Fibroblast of skin of back (primary cell): ENCODE results near the gene TUBG1.
A peak's percentile ranks its signal among the peaks of the same experiment; 100 is the strongest.
"Not testable (repeated sequence)": the region's sequence is repeated elsewhere in the genome, so short reads cannot be mapped to it uniquely, and the experiment has no call there.

ENCODE experiments used
- DNase-seq: peaks from one replicate; pipeline ENCODE4 v3.0.0-alpha.2; 2013

Gene TUBG1

DNA sequence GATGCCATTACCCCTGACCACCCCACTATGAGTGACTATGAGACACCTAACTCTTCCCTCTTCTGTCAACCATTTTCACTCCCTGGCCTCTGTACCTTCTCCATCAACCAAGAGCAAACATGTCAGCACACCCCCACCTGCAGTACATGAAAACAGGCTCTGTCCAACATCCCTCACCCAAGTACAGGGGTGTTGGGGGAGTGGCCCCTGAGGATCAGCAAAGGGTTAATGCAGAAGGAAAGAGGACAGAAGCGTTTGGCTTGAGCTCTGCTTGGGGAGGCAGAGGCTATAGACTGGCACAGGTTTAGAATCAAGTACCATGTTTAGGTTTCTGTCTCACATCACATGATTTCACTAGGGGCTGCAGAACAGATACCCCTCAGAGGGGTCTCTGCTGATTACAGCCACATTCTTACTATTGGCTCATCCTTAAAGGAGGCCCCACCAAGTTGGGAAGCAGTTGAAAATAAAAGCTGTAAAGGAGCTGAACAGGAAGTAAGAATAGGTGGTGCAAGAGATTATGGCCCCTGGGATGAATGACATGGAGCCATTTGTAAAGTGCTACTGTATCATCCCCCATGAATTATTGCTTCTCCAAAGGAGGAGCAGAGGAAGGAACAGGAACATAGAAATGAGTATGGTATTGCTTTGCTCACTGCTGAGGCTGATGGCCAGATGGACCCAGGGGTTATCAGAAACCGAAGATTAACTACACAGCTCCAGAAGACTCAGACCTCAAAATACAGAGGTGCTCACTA lies 29.5 kb upstream of the TUBG1 start:
- DNase-seq: no peak

DNA sequence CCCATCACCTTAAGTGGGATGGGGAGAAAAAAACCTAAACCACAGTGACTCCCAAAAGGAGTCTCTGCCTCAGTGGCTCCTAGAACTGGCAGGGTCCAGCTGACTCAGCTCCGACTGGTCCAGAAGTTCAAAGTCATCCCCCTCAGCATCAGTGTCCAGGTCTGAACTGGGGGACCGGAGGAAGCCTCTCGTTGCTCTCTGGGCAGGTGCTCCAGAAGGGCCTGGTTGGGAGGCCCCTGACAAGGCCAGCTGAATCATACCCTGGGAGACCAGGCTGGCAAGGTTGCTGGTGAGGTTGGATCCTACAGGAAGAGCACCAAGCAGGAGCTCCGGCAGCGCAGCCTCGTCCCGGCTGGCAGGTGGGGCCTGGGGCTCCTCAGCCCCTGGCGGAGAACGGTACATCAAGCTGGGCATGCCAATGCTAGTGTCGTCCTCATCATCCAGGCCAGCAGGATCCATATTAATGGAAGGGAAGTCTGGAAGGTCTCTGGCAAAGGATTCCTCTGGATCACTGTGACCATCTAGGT lies 27.7 kb upstream of the TUBG1 start:
- no peak for DNase-seq

DNA sequence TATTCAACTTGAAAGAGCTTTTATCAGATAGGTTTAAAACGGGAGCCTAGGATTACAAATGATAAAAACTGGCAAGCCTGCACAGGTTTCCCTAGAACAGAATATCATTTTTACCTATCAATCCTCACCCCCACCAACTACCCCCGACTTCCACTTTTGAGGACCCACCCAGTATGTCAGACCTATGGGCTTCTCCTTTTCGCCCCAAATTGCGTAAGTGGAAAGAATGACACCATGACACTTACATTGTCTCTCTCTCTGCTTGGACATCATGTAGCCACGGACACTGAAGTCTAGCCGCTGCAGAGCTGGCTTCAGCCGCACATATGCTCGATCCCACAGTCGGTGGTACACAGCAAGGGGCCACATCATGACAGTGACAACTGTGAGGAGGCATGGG lies 24.6 kb upstream of the TUBG1 start:
- DNase-seq: no peak

DNA sequence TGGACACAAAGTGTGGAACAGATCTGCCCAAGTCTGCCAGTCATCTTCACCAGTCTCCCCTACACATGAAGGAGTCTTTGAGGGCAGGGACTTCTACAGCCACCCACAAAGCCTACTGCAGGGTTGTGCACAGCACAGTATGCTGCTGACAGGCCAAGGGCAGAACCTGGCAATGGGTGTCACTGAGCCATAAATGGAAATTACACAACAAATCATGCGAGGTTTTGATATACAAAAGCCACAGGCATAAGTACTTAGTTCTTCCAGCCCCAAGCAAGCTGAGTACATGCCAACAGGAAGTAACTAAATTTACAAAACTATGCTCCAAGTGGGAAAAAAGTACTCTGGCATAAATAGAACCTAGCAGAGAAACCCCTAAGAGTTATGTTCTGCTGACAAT lies 24.1 kb upstream of the TUBG1 start:
- DNase-seq: no peak

DNA sequence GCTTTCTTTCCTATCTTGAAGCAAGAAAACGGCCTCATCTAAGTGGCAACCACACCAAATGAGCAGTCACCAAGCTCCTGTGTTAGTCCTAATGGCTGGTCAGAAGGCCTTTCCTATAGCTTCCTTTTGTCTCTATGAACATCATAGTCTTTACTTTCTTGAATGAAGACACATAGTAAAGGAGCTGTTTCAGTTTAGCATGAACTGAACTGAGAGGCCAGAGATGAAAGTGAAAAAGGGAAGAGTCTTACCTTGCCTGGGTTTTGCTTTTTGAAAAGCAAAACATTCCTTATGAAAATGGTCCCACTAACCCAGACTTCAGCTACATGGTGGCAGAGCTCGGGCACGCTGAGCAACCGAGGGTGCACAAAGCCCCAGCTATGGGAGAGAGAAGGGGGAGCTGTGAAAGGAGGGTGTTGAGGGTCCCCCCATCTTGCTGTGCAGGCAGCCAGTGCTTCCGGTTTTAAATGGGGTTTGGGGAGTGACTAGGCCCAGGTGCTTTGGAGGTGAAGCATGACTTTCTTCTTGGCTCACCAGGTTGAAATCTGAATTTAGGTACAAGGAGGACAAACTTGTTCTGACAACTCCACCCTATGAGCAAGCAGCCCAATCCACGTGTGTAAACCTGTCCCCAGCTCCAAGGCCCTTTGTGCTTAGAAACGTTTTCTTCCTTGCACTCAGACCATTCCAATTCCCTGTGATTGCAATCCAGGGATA lies 22.8 kb upstream of the TUBG1 start:
- DNase-seq: no peak

DNA sequence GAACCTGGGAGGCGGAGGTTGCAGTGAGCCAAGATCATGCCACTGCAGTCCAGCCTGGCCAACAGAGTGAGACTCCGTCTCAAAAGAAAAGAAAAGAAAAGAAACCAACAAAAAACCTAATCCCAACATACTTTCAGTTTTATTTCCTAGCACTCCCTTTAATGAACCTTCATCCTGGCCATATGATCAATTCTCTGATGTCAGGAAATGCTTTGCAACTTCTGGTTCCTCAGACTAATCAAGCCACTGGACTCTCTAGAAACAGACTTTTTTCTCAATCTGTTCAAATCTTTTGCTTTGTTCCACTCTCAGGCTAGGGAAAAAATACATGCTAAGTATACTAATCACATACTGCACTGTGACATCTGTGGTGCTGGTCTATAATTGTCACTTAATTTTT lies 18.6 kb upstream of the TUBG1 start:
- no peak for DNase-seq

DNA sequence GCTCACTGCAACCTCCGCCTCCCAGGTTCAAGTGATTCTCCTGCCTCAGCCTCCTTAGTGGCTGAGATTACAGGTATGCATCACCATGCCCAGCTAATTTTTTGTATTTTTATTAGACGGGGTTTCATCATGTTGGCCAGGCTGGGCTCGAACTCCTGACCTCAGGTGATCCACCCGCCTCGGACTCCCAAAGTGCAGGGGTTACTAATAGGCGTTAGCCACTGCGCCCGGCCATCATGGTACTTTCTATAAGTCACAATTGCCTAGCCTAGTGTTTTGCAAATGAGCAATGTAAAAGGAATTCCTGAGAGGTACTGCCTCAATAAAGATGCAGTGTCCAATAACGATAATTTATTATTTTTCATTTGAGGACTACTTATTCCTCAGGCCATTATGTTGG lies 18.1 kb upstream of the TUBG1 start:
- no peak for DNase-seq

DNA sequence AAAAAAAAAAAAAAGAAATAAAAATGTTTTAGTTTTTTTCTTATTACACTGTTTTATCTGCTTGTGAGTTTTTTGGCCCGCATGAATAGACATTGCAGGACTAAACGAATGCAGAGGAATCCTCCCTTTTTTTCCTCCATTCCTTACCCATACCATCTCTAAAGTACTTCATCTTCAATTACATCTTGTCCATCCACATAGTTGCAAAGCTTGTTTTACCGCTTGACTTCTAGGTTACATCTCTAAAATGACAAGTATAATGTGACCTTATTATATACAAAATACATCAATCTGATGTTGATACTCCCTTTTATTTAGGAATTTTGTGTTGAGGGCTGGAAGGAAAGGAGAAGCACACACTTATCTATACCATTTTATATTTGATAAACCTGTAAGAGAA lies 13.1 kb upstream of the TUBG1 start:
- no peak for DNase-seq

DNA sequence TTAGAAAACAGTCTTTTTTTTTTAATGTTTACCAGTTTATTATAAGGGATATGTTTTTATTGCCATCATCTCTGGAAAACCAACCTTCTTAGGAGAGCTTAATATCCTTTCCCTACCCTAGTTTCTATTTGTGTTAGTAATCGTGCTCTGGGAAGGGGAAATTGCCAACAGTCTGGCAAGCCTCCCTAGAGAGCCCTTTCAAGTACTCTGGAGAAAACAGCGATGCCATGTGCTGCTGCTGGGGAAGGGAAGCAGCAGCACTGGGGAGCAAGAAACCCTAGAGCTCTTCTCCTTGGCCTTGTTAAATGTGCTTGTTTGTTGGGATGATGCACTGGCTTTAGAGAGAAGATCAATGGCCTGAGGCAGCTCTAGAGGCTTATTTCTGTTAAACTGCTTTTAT lies 10.6 kb upstream of the TUBG1 start:
- DNase-seq: no peak

DNA sequence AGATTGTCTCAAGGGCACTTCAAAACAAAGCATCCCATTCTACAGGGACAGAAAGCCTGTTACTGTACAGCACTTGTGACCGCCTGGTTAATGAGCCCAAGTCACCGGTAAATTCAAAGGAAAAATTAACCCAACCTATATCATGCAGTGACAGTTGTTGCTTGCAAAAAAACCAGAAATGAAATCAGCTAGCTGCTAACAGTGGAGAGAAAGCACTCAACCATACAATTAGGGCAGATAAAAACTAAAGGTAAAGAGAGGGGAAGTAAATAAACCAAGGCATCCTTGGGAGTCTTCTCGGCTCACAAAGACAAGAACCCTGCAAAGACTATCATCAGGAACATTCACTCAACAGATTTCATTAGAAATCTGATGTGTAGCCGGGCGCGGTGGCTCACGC lies 6.2 kb upstream of the TUBG1 start:
- no peak for DNase-seq

DNA sequence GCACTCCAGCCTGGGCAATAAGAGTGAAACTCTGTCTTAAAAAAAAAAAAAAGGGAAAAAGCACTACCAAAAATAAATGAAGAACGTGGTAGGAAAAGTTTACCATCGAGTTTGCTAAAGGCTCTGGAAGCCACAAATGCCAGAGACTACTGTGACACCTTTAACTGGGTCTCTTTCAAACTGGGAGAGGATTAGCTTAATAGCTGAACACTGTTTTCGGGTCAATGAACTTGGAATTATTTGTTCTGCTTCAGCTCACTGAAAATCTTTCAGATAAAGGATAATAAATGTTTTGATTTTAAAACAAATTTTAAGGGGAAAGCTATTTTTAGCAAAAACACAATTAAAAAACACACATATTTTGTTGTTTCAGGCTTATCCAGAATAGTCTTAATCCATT lies 1.7 kb upstream of the TUBG1 start:
- no peak for DNase-seq

DNA sequence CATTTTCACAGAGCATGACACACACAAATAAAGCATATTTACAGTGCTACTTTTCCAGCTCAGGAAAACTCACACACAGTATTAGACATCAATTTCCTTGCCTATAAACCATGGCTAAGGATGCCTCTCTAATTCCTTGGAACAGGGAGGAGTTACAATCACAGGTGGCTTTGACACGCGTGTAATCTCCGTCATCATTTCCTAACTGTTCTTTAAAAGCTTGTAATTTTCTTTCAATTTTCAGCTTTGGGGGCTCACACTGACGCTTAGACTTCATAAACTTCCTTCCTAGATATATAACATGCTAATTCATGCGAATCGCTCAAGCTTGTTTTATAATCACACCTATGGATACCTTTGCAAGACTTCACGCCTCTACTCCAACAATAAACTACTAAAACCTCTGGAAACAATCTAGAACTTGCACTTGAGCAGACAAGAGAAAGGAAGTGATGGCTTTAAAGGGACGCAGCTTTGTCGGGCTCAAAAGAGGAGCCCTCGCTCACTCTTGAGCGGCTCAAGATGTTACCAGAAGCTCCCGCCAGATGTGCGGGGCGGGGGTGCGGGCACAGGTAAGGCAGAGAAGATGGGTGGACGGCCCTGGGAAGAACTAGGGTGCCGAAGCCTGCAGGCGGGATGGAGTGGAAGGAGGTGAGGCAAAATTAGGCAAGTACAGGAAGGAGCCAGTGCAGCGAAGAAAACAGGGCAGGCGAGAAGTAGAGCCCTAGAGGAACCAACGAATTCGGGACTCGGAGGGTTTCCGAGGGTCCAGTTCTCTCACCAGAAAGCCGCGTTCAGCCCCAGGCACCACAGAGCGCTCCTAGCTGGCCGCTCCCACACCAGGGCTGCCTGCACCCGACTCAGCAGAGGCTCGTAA lies 940 bp upstream of the TUBG1 start:
- DNase-seq: peak; percentile 14

DNA sequence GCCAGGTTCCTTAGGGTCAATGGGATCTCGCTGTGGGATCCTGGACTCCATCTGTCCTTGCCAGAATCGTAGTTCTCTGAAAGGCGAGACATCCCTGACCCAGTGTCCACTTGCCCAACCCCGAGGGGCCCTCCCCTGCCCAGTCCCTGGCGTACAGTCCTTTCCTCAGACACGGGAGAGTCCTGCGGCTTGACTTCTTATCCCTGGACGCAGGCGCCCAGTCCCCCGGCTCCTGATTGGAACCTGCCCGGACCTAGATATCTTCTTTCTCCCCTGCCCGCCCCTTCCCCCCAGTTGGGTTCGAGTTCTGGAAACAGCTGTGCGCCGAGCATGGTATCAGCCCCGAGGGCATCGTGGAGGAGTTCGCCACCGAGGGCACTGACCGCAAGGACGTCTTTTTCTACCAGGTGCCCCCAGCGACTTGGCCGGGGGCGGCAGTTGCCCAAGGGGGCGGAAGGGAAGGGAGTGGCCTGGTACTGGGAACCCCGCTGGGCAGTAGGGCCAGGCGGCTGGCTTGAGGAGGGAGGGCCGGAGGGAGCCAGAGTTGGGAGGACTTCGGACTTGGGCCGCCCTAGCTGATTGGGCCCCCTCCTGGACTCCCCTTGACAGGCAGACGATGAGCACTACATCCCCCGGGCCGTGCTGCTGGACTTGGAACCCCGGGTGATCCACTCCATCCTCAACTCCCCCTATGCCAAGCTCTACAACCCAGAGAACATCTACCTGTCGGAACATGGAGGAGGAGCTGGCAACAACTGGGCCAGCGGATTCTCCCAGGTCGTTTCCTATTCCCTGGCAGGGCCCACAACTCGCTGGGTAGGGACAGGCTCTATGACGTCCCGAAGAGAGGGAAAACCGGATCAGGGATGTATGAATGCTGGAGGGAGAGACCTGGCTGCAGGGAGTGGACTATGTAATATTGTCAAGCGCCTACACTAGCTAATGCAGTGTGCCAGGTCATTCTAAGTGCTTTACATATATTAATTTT lies 625 bp downstream of the TUBG1 start:
- not testable (repeated sequence) for DNase-seq

DNA sequence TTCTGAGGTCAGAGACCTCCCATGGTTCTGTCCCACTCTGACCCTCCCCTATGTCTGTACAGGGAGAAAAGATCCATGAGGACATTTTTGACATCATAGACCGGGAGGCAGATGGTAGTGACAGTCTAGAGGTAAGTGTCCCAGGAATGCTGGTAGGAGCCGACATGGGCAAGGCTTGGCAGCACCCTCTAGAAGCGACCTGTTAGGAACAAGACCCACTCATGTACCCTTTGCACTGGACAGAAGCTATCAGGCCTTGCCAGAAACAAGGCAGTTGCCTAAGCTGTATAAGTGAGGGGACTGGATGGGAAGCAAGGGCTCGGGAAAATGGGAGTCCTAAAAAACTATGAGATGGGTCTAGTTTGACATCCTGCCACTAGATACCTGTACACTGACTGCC lies 2.5 kb downstream of the TUBG1 start:
- no peak for DNase-seq

DNA sequence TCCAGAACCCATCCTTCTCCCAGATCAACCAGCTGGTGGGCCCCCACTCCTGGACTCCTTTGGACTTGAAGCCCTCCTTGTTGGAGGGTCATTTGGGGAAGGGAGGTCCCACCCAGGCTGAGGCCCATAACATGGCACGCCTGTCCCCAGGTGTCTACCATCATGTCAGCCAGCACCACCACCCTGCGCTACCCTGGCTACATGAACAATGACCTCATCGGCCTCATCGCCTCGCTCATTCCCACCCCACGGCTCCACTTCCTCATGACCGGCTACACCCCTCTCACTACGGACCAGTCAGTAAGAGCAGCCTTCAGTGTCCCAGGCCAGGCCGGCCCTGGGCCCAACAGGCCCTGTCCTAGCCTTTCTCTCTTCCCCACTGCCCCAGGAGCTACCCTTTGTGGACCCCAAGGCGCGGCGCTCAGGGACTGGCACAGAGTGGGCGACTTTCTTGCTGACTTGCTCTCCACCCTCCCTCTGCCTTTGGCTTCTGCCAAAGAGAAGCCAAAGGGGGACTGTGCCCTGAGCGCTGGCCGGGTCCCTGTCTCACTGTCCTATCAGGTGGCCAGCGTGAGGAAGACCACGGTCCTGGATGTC lies 4.3 kb downstream of the TUBG1 start:
- no peak for DNase-seq

DNA sequence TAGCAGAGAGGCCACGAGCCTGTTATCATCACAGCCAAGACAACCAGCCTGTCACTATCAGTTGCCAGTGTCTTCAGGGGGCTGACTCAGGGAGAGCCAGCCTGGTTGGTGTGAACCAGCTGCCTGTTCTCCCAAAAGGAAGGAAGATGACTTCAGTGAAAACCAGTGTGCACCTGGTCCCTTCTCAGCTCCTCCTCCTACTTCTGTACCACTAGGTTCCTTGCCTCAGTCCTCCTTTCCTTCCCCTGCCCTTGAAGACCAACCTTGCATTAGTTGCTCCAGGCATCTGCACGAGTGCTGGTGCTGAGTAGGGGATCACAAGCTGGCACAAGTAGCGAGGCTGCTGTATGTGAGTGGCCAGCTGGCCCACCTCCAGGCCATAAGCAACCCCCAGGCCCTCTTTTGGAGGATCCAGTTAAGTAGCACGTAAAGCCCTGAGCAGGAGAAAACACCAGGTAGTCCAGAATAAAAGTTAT lies 8.5 kb downstream of the TUBG1 start:
- no peak for DNase-seq

DNA sequence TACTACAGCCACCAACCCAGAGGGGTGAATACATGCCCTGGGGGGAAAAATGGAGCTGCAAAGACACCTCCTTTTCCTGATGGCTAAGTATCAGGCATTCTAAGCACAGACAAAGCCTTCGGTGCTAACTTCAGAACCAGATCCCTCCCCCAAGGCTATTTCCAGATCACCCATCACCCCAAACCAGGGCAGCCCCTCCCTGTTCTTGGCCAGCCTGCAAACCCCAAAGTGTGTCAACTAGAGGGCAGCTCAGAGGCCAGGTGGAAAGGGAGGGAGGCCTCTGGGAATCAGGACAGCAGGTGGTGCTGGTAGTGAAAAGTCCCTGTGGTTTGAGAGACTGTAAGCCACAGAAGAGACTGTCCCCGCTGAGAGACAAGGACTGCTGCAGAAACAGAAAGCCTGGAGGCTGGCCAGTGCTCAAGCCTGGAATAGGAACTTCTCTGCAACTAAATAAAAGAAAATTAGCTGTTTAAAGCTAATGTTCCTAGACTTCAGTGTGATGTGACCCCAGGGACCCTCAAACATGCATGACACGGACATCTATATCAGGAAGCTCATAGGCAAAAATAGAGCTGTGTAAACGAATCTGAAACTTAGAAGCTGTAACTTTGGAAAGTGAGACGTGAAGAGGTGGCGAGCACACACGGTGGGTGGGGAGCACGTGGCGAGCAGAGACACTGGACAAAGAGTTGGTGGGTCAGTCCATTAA lies 9.1 kb downstream of the TUBG1 start:
- DNase-seq: no peak

DNA sequence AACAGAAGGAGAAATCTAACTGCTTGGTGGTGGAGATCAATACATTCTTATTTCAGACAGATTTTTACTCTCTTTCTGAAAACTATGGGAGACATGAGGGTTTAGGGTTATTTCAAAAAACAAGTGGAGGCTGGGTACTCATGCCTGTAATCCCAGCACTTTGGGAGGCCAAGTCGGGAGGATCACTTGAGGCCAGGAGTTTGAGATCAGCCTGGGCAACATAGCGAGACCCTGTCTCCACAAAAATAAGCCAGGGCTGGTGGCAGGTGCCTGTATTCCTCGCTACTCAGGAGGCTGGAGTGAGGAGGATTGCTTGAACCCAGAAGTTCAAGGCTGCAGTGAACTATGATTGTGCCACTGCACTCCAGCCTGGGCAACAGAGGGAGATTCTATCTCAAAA lies 12.5 kb downstream of the TUBG1 start:
- DNase-seq: not testable (repeated sequence)

DNA sequence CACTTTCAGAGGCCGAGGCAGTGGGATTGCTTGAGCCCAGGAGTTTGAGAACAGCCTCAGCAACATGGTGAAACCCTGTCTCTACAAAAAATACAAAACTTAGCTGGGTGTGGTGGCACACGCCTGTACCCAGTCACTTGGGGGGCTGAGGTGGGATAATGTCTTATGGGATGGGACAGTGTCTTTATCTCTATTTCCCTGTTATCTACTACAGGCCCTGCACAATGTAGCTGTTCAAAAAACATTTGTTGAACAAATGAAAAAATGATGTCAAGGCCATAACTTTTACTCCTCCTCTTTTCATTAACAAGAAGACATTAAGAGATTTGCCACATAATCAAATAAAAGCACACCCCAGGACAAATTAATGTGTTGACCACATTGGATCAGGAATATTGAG lies 13.8 kb downstream of the TUBG1 start:
- no peak for DNase-seq

DNA sequence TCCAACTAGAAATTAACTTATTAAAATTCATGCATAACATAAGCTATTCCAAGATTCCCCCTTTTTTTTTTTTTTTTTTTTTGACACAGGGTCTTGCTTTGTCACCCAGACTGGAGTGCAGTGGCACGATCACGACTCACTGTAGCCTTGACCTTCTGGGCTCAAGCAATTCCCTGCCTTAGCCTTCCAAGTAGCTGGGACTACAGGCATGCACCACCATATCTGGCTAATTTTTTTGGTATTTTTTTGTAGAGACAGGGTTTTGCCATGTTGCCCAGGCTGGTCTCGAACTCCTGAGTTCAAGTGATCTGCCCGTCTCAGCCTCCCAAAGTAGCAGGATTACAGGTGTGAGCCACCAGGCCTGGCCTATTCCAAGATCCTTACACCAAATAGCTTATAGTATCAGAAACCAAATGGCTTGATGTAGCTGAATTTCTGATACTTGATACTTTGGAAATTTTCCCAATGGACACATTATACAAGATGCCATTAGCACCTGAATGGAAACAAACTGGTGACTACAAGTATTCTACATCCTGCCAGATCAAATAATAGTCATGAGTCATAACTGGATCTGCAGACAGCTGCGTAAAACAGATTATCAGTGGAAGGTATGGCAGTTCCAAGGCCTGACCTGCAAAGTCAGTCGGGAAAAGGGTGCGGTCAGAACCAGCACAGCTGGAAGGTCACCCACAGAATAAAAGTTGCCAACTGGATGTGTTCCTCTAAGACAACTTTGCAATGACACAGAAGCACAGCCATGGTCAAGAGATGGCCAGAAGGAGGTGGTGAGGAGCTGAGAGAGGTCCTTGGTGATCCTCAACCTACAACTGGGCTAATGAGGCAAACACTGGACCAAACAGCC lies 14.5 kb downstream of the TUBG1 start:
- no peak for DNase-seq
